ENCODE measurements around the gene TADA2A. TPM values are rescaled to one million over a fixed set of nuclear protein-coding genes. Genes with fewer than 3 reads are reported as not detected.
A peak's percentile ranks its signal among the peaks of the same experiment; 100 is the strongest.

The TADA2A gene
- total RNA-seq, 4 donors from 2014 or later: 19.3 to 33.2 (median 22.1) TPM

DNA sequence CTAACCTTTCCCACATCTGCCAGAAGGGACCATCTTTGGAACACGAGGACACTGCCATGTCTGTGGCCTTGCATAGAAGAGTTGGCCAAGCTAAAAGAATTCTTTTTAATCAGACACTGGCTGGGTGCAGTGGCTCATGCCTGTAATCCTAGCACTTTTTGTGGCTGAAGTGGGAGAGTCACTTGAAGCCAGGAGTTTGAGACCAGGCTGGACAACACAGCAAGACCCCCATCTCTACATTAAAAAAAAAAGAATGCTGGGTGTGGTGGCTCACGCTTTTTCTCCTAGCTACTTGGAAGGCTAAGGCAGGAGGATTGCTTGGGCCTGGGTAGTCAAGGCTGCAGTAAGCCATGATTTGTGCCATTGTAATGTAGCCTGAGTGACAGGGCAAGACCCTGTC, 73.7 kb downstream of the TADA2A start:
- no peak for TF ChIP-seq POLR2A (IDR thresholded peaks at IDR 0.05)
- TF ChIP-seq, protein P1, sequence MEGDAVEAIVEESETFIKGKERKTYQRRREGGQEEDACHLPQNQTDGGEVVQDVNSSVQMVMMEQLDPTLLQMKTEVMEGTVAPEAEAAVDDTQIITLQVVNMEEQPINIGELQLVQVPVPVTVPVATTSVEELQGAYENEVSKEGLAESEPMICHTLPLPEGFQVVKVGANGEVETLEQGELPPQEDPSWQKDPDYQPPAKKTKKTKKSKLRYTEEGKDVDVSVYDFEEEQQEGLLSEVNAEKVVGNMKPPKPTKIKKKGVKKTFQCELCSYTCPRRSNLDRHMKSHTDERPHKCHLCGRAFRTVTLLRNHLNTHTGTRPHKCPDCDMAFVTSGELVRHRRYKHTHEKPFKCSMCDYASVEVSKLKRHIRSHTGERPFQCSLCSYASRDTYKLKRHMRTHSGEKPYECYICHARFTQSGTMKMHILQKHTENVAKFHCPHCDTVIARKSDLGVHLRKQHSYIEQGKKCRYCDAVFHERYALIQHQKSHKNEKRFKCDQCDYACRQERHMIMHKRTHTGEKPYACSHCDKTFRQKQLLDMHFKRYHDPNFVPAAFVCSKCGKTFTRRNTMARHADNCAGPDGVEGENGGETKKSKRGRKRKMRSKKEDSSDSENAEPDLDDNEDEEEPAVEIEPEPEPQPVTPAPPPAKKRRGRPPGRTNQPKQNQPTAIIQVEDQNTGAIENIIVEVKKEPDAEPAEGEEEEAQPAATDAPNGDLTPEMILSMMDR (IDR thresholded peaks at IDR 0.05): no peak
- no peaks in the 10 kb centered on the region for H3K9me3 ChIP-seq
- WGBS, 2 donors: 95 to 100% methylated on average over 2 of the region's 2 CpGs
- peaks cover 0 to 3% of the 10 kb centered on the region in 2 donors for H3K36me3 ChIP-seq
- DNase-seq: no peak
- intact Hi-C loops (cut with DNase I): no loop called here
- no peak overlapping the region for H3K4me3 ChIP-seq (replicated peaks in 1 of 3)
- H3K27me3 ChIP-seq: no peaks in the 10 kb centered on the region
- peak overlapping the region in 1 of 3 donors; percentile 40 for H3K27ac ChIP-seq
- H3K4me1 ChIP-seq: peaks cover 18 to 29% of the 10 kb centered on the region in 2 donors

DNA sequence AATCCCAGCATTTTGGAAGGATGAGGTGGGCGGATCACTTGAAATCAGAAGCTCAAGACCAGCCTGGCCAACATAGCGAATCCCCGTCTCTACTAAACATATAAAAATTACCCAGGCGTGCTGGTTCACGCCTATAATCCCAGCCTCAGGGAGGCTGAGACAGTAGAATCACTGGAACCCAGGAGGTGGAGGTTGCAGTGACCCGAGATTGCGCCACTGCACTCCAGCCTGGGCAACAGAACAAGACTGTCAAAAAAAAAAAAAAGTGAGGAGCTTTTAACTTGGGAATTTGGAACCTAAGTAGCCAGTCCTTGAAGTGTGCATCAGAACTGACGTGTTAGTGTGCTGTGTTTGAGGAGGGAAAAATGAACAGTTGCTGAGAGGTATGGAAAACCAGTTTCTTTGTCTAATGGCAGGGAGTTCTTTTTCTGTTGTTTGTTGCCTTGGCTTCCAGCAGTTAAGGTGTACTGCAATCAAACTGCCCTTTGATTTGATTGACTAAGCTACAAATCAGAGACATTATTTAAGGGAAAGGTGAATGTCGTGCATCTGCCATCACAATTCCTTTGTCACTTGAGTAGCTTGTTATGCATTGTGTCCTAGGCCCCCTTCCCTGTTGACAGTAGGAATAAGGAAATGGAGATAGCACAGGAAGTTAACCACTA, 74.4 kb downstream of the TADA2A start:
- Histone ChIP-seq H3K4me1 (peaks cover 15 to 22% of the 10 kb centered on the region in 2 donors), H3K27ac (peak overlapping the region in 2 of 3 donors; percentile 22 to 40), H3K9me3 (no peaks in the 10 kb centered on the region), H3K4me3 (replicated peaks in 1 of 3) (no peak overlapping the region), H3K36me3 (peaks cover 0 to 3% of the 10 kb centered on the region in 2 donors), H3K27me3 (no peaks in the 10 kb centered on the region)
- 78 to 80% methylated on average over 9 of the region's 9 CpGs for WGBS, 2 donors
- intact Hi-C loops (cut with DNase I): no loop called here
- peak; percentile 12 to 16 for DNase-seq
- TF ChIP-seq, protein P1 (IDR thresholded peaks at IDR 0.05): no peak
- no peak for TF ChIP-seq POLR2A (IDR thresholded peaks at IDR 0.05)

DNA sequence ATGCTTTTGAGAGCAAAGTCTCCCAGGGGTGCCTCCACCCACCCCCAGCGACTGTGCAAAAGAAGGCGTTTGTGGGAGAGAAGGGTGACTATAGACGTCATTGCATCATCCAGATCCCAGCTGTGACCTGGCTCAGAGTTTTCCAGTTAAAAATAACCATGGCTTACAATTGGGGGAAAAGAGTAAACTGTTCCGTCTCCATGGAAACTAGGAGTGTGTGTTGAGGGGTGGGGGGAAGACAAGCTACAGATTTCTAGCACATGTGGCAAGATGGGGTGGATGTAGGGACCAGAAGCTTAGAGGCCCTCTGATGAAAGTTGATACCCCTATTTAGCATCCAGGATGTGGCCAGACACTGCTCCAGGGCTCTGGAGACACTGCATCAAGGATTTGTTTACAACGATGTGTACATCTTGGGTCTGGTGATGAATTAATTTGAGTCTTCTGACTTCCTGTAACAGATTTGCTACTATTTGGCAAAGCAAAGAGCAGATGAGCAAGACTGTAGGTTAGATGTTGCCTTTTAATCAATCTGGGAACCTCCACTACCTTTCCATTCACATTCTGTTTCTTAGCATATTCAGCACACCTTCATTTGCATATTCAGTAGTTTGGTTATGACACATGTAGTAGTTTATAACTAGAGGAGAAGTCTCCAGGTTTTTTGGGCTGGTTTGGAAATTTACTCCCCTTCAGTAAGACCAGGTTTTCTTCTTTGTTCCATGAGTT, 76.8 kb downstream of the TADA2A start:
- intact Hi-C loops (cut with DNase I): no loop called here
- no peak for TF ChIP-seq POLR2A (IDR thresholded peaks at IDR 0.05)
- TF ChIP-seq, protein P1 (IDR thresholded peaks at IDR 0.05): no peak
- Histone ChIP-seq H3K27me3 (no peaks in the 10 kb centered on the region), H3K4me1 (peaks cover 14 to 20% of the 10 kb centered on the region in 2 donors), H3K36me3 (no peaks in the 10 kb centered on the region), H3K27ac (no peak overlapping the region), H3K4me3 (replicated peaks in 1 of 3) (no peak overlapping the region), H3K9me3 (no peaks in the 10 kb centered on the region)
- 65 to 66% methylated on average over 5 of the region's 5 CpGs for WGBS, 2 donors
- DNase-seq: no peak

DNA sequence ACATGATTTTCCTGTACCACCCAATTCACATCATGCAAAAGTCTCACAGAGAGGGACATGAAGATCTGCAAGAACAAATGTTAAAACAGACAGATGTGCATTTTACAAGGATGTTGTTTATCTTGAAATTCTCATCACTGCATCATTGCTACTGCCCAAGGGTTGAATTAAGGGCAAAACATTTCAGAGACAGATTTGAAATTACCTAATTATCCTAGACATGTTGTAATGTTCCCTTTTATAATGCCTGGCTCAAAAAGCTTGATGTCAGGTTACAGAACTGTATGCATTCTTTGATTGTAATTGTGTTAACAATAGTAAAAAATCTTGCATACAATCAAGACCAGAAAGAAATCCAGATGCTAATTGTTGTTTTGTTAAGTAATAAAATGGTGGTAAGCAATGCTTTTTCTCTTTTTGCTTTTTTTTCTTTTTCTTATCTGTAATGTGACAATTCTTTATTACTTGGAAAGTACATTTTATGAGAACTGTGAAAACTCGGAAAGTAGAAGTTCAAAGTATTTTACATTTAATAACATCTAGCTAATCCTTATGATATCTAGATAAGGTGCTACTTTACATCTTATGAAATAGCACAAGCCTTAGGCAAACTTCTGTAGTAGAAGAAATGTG, 79.4 kb downstream of the TADA2A start:
- Histone ChIP-seq H3K4me1 (peaks cover 17% of the 10 kb centered on the region in 2 donors), H3K4me3 (replicated peaks in 1 of 3) (no peak overlapping the region), H3K9me3 (no peaks in the 10 kb centered on the region), H3K27ac (peak overlapping the region in 1 of 3 donors; percentile 98), H3K27me3 (no peaks in the 10 kb centered on the region), H3K36me3 (no peaks in the 10 kb centered on the region)
- TF ChIP-seq, protein P1 (IDR thresholded peaks at IDR 0.05): no peak
- TF ChIP-seq POLR2A (IDR thresholded peaks at IDR 0.05): no peak
- intact Hi-C loops (cut with DNase I): loop anchor here (5.0 kb wide), 2 partner anchors 34 to 79 kb away; partner anchors contain the start of genes ACACA and TADA2A
- WGBS, 2 donors: 89 to 94% methylated on average over 1 of the region's 1 CpG
- DNase-seq: no peak

All from thyroid gland (tissue), 4 donors.